Measurements from ENCODE around the gene C3orf18.

The C3orf18 gene

DNA sequence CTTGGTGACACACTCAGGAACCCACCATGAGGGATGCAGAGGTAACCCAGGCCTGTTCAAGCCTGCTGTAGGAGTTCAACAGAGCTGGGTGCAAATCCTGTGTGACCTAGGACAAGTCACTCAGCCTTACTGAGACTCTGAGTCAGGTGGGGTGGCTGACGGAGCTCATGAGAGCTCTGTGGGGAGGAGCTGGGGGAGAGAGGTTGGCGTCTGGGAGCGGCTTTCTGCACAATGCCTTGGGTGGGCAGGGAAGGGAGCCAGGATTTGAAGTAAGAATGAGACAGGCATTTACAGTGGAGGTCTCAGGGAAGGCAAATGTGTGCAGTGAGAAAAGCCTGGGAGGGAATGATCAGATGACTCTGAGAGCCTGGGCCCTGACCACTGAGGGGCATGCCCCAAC, 18.3 kb downstream of the C3orf18 start:
- no peak for DNase-seq

DNA sequence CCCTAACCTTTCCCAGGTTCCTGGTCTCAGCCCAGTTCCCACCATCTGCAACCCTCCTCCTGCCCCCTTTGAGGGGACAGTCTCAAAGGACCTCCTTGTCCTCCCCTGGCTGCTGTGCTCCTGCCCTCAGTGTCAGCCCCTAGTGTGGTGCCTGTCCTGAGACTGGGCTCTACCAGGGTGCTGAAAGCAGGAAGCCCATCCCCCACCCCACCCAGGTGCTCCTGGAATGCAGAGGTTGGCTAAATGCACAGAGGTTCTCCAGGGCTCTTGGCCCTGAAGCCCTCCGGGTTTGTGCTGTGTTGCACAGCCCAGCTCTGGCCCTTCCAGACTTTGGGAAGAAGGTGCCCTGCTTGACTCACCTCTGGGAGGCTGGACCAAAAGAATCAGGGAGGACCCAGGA, 21.8 kb downstream of the C3orf18 start:
- DNase-seq = no peak

- no peak for DNase-seq
Measured at GRCh38 chr3:50542177-50543034, 25.1 kb downstream of the C3orf18 start.

GRCh38 chr3:50539356-50540286, 27.9 kb downstream of the C3orf18 start:
- no peak for DNase-seq

- no peak for DNase-seq
Measured at GRCh38 chr3:50537421-50538129, 30.0 kb downstream of the C3orf18 start.

DNA sequence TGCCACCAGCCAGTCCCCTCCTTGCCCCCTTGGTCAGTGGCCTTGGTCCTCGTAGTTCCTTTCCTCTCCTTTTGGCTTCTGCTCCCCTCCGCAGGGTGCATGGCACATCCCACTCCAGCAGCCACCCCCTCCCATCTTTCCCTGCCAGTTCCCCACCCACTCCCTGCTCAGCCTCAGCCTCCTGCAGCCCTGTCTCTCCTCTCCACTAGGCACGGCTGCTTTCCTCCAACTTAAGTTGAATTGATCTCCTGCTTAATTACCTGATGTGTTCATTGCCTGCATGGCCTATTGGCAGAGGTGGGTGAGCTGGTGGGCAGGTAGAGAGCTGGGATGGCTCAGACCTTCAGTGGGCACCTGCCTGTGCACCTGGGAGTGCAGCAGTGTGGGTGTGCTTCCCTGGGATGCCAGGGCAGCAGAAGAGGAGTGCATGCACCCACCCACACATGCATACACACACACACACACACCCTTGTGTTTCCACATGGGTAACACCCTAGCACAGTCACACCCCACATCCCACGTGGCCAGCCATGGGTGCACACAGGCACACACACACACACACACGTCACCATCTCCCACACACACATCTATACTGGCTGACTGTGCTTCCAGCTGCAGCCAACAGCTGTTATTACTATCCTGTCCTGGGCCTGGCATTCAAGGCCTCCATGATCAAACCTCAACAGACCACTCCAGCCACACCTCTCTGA, 30.9 kb downstream of the C3orf18 start:
- DNase-seq = no peak

GRCh38 chr3:50534681-50535330, 32.7 kb downstream of the C3orf18 start:
- DNase-seq = no peak

GRCh38 chr3:50533807-50534461, 33.6 kb downstream of the C3orf18 start:
- no peak for DNase-seq

DNA sequence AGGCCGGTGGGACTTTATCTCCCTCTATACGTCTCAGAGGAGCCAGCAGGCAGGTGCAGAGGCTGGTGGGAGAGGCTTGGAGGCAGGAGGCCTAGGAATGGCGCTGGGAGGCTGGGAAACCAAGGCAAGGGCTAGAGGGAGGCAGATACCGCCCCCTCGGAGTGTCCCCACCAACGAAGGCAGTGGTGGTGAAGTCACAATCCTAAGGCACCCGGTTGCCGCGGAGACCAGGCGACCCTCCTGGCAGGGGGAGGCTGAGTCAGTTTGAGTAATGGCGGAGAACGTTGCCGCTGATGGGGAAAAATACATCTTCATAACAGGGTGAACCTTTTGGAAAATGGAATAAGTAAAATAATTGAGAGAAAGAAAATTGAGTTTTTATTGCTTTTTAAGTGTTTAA, 34.2 kb downstream of the C3orf18 start:
- DNase-seq = no peak

DNA sequence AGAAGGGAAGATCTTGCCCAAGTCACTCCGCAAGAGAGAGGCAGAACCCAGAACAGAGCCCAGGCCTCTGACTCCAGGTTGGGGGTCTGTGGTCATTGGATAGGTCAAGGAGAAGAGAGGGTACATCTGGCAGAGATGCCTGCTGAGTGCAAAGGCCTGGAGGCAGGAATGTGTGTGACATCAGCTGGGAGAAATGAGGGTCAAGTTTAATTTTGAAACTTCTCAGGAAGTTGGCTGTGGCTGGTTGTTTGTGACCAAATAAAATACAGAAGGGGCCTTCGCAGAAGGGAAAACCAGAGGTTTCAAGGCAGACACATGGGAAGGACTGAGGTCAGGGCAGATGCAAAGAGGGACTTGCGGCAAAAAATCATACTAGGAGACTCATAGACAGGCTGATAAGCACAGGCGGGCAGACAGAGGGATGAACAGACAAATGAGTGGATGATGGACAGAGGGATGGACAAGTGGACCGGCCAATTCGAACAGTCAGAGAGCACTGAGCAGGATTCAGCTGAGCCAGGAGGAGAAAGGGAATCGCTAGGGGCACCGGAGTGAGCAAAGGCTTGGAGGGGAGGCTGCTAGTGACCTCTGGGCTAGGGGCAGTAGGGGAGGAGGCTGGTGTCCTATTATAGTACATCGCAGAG, 35.4 kb downstream of the C3orf18 start:
- no peak for DNase-seq

- no peak for DNase-seq
Measured at GRCh38 chr3:50531201-50531600, 36.3 kb downstream of the C3orf18 start.

GRCh38 chr3:50530001-50530970, 37.3 kb downstream of the C3orf18 start:
- DNase-seq = no peak

GRCh38 chr3:50525987-50526386, 41.6 kb downstream of the C3orf18 start:
- no peak for DNase-seq

- no peak for DNase-seq
Measured at GRCh38 chr3:50525191-50525910, 42.2 kb downstream of the C3orf18 start.

GRCh38 chr3:50524746-50525145, 42.8 kb downstream of the C3orf18 start:
- DNase-seq = no peak

DNA sequence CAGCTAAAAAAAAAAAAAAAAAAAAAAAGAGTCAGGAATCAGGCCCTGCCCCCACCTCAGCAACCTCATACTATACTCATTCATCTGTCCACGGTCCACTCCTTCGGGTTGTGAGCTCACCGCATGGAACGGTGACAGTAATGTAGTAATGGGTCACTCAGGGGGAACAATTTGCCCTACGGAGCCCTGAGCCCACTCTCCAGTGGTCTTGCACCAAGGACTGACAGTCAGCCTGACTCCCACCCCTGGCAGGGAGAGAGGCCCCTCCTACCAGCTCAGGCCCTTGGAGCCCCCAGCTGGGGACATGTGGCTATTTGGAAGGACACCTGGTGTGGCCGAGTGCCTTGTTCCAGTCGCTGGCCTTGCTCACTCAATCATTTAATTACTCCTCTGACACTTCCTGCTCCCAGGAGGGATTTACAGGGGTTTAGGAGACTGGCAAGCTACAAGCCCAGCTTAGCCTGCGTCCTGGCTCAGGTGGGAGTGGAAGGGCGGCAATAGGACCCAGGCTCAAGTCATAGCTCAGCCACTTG, 44.2 kb downstream of the C3orf18 start:
- DNase-seq = no peak

GRCh38 chr3:50521572-50521971, 46.0 kb downstream of the C3orf18 start:
- DNase-seq = no peak

GRCh38 chr3:50520849-50521248, 46.7 kb downstream of the C3orf18 start:
- DNase-seq = no peak
